HepG2 (cell line): ENCODE results near the gene ACCS. TPM values are rescaled to one million over a fixed set of nuclear protein-coding genes. Genes with fewer than 3 reads are reported as not detected.

ENCODE experiments used
- ATAC-seq: fragments of 200-7000 bp; cut with Tn5 transposase; 3 replicates; pipeline ENCODE4 v1.9.1; 2020; ENCODE audit warnings: mild to moderate bottlenecking, moderate library complexity
- BruUV-seq: library from RNA; stranded (reverse); fragments of 400-500 nt; replicated peaks from 2 replicates; lab custom pipeline; 2021; lab: Mats Ljungman, UMichigan
- CTCF ChIA-PET: fragments of 300-600 bp; formaldehyde crosslinking; extraction: SDS; loops from one replicate; lab custom pipeline; 2021; ENCODE audit warnings: low total read pairs, inconsistent platforms, low intra/inter-chr PET ratio; lab: Yijun Ruan, JAX
- POLR2A ChIA-PET: fragments of 350-600 bp; sonication (Branson Sonifier 250); formaldehyde crosslinking; loops from one replicate; lab custom pipeline; 2020; ENCODE audit warnings: antibody characterized with exemption, inconsistent platforms; lab: Yijun Ruan, JAX
- DNase-seq: peaks from one replicate; pipeline ENCODE4 v3.0.0-alpha.2; 2015; ENCODE audit warnings: low spot score
- FAIRE-seq: peaks from 3 replicates; lab custom pipeline; 2011; peaks lifted over from hg19 to GRCh38; lab: Jason Lieb, UNC
- H2AFZ ChIP-seq: one replicate; pipeline ENCODE4 v1.6.1; 2011; ENCODE audit warnings: low read length, inconsistent platforms
- H3K27ac ChIP-seq: fragments of 300-600 bp; 3 replicates; pipeline ENCODE4 v1.8.0; 2011; ENCODE audit warnings: mixed run types, mild to moderate bottlenecking, mixed read lengths, low read length, inconsistent platforms; ENCODE audit not compliant: insufficient read depth; ENCODE audit errors: extremely low read length
- H3K27me3 ChIP-seq, 2 experiments: fragments of 200-600 bp in 1 of 2; 2 replicates in 1 of 2; 3 replicates in 1 of 2; pipeline versions ENCODE4 v1.6.0 to v1.8.0; 2011; ENCODE audit warnings: low read length in 2 of 2, mild to moderate bottlenecking in 2 of 2, moderate library complexity in 2 of 2, inconsistent platforms in 1 of 2; ENCODE audit not compliant: insufficient read depth in 2 of 2, control insufficient read depth in 1 of 2
- H3K36me3 ChIP-seq, 2 experiments: fragments of 200-600 bp in 1 of 2; replicated peaks in 1 of 2; 2 replicates in 1 of 2; 3 replicates in 1 of 2; pipeline versions ENCODE4 v1.5.1 to v1.8.0; 2011; ENCODE audit warnings: low read length in 2 of 2, inconsistent platforms in 1 of 2; ENCODE audit not compliant: insufficient read depth in 2 of 2, control insufficient read depth in 1 of 2
- H3K4me1 ChIP-seq: 2 replicates; pipeline ENCODE4 v1.5.1; 2012; ENCODE audit warnings: low read length, inconsistent platforms; ENCODE audit not compliant: insufficient read depth
- H3K4me2 ChIP-seq: 2 replicates; pipeline ENCODE4 v1.6.0; 2011; ENCODE audit warnings: low read depth, low read length, inconsistent platforms
- H3K4me3 ChIP-seq, 3 experiments: fragments of 200-600 bp in 1 of 3; sonication (generic), shearing (Covaris generic) in 1 of 3; replicated peaks in 1 of 3; 2 replicates each; pipeline ENCODE4 v1.5.1; 2011 to 2016; ENCODE audit warnings: low read length in 3 of 3, inconsistent platforms in 2 of 3, low read depth in 2 of 3, mild to moderate bottlenecking in 2 of 3, control low read depth in 1 of 3, mixed read lengths in 1 of 3; ENCODE audit not compliant: insufficient read depth in 1 of 3
- H3K79me2 ChIP-seq: one replicate; pipeline ENCODE4 v1.6.1; 2011; ENCODE audit warnings: low read length, inconsistent platforms; ENCODE audit not compliant: insufficient read depth
- H3K9ac ChIP-seq: 2 replicates; pipeline ENCODE4 v1.6.0; 2011; ENCODE audit warnings: mild to moderate bottlenecking, low read depth, low read length, inconsistent platforms; ENCODE audit not compliant: insufficient read depth
- H3K9me3 ChIP-seq: 2 replicates; pipeline ENCODE4 v1.5.1; 2012; ENCODE audit warnings: mild to moderate bottlenecking, low read length
- H4K20me1 ChIP-seq: 2 replicates; pipeline ENCODE4 v1.6.0; 2011; ENCODE audit warnings: inconsistent platforms, mild to moderate bottlenecking, low read length, moderate library complexity; ENCODE audit not compliant: insufficient read depth
- E2F2 ChIP-seq: sonication (generic); formaldehyde crosslinking; IDR thresholded peaks from 2 replicates; pipeline ENCODE4 v1.4.0; 2020; ENCODE audit warnings: missing genetic modification reagents, borderline replicate concordance
- ELF1 ChIP-seq: sonication (generic); formaldehyde crosslinking; IDR thresholded peaks from 2 replicates; pipeline ENCODE4 v1.4.0; 2020; ENCODE audit warnings: missing genetic modification reagents
- KAT7 ChIP-seq: IDR thresholded peaks from 2 replicates; pipeline ENCODE4 v1.6.1; 2018; ENCODE audit warnings: borderline replicate concordance, missing compliant biosample characterization
- NFIC ChIP-seq: IDR thresholded peaks from 2 replicates; pipeline ENCODE4 v1.6.1; 2012; ENCODE audit warnings: mild to moderate bottlenecking, low read length, inconsistent platforms
- SKIL ChIP-seq: sonication (generic); formaldehyde crosslinking; IDR thresholded peaks from 2 replicates; pipeline ENCODE4 v1.8.0; 2022; ENCODE audit warnings: missing genetic modification reagents, mild to moderate bottlenecking, moderate library complexity, borderline replicate concordance
- ZNF317 ChIP-seq: sonication (generic); formaldehyde crosslinking; IDR thresholded peaks from 2 replicates; pipeline ENCODE4 v1.5.0; 2020; ENCODE audit warnings: mild to moderate bottlenecking, missing genetic modification reagents
- ZNF414 ChIP-seq: sonication (generic); formaldehyde crosslinking; IDR thresholded peaks from 2 replicates; pipeline ENCODE4 v1.5.0; 2020; ENCODE audit warnings: missing genetic modification reagents
- ZNF550 ChIP-seq: sonication (generic); formaldehyde crosslinking; IDR thresholded peaks from 2 replicates; pipeline ENCODE4 v1.4.0; 2020; ENCODE audit warnings: mild to moderate bottlenecking, missing genetic modification reagents, borderline replicate concordance
- in situ Hi-C: cut with HindIII; loops from 2 replicates; pipeline ENCODE4 v1.10.0; 2017; ENCODE audit warnings: low pct_unique_long_range_greater_than_20kb; ENCODE audit not compliant: extremely low pct_ligation_motif_present
- intact Hi-C: fragments of 100-400 bp; cut with micrococcal nuclease; formaldehyde crosslinking; loops from one replicate; pipeline ENCODE4 v1.10.0; 2022; ENCODE audit not compliant: unreplicated experiment
- polyA plus RNA-seq, 8 experiments: library from polyadenylated mRNA; depleted of rRNA in 3 of 8; stranded (reverse) in 7 of 8; unstranded in 1 of 8; fragments of >200 nt; fragmentation: Illumina TruSeq in 4 of 8; extraction: Trizol in 4 of 8; gene quantifications; 2 replicates each; pipeline versions ENCODE4 v1.2.1 to v1.2.3, GENCODE V29; 2011 to 2016; ENCODE audit warnings: low read depth in 4 of 8, missing spikeins in 1 of 8, mixed read lengths in 1 of 8; ENCODE audit not compliant: insufficient read depth in 1 of 8
- total RNA-seq, 5 experiments: library from RNA; depleted of rRNA; stranded (reverse); fragments of >200 nt; fragmentation: Illumina TruSeq; extraction: Trizol; gene quantifications; 2 replicates each; pipeline ENCODE4 v1.2.3, GENCODE V29; 2016; ENCODE audit warnings: low read depth in 1 of 5

Gene ACCS
- total and polyA plus RNA-seq, 2 of the 13 experiments (the other 11 are each of a cell fraction or from before 2014, with no cell fraction given): 0.55 to 0.59 TPM

DNA sequence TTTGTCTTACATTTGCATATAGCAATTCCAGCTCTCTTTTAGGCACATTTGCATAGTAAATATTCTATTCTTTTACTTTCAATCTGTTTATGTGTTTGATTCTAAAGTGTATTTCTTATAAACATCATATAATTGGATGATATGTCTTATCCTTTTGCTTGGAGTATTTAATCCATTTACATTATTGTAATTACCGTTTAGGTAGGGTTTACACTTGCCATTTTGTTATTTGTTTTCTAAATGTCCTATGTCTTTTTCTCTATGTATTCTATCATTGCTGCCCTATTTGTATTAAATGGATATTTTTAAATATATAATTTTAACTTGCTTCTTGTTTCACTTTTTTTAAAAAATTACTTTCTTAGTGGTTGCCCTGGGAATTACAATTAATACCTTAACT, 41.1 kb upstream of the ACCS start (continued):
- TF ChIP-seq KAT7 (CRISPR knock-in tag): no peak

GRCh38 chr11:44025727-44026126, 40.3 kb upstream of the ACCS start:
- H4K20me1 ChIP-seq: no peaks in the 10 kb centered on the region
- no peaks in the 10 kb centered on the region for H3K9me3 ChIP-seq
- no peak overlapping the region for H2AFZ ChIP-seq
- no peak for DNase-seq
- H3K4me3 ChIP-seq: no peak overlapping the region
- BruUV-seq: no TSS peak
- in situ Hi-C loops: no loop called here
- no peak overlapping the region for H3K27ac ChIP-seq
- no peaks in the 10 kb centered on the region for H3K4me1 ChIP-seq
- H3K27me3 ChIP-seq: no peaks in the 10 kb centered on the region
- TF ChIP-seq SKIL (no peak), E2F2 (no peak), ELF1 (CRISPR knock-in tag) (no peak), NFIC (no peak), ZNF414 (CRISPR knock-in tag) (no peak), ZNF317 (CRISPR knock-in tag) (peak; percentile 90), ZNF550 (CRISPR knock-in tag) (no peak)
- TF ChIP-seq, all 625 proteins: peak for 1
- CTCF ChIA-PET: no interaction called here
- intact Hi-C loops: no loop called here
- FAIRE-seq (no peak), ATAC-seq (no peak)
- Histone ChIP-seq H3K79me2 (no peaks in the 10 kb centered on the region), H3K9ac (no peak overlapping the region), H3K4me2 (no peak overlapping the region), H3K36me3 (no peaks in the 10 kb centered on the region)
- POLR2A ChIA-PET: no interaction called here
